Measurements from ENCODE around the gene SOAT1.

DNA sequence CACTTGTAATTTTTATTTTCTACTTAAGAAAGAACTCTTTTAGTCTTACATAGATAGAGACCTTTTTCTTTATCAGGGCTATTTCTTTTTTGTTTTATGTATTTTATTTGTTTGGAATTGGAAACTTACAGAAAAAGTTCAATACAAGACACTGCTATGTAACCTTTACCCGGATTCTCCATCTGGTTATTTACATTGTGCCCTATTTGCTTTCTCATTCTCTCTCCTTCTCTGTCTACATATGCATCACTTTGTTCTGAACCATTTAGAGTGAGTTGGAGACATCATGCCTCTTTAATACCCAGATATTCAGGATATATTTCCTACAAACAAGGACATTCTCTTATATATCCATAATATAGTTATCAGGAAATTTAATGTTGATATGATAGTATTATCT, 90.4 kb downstream of the SOAT1 start:
- TF ChIP-seq, protein P1, sequence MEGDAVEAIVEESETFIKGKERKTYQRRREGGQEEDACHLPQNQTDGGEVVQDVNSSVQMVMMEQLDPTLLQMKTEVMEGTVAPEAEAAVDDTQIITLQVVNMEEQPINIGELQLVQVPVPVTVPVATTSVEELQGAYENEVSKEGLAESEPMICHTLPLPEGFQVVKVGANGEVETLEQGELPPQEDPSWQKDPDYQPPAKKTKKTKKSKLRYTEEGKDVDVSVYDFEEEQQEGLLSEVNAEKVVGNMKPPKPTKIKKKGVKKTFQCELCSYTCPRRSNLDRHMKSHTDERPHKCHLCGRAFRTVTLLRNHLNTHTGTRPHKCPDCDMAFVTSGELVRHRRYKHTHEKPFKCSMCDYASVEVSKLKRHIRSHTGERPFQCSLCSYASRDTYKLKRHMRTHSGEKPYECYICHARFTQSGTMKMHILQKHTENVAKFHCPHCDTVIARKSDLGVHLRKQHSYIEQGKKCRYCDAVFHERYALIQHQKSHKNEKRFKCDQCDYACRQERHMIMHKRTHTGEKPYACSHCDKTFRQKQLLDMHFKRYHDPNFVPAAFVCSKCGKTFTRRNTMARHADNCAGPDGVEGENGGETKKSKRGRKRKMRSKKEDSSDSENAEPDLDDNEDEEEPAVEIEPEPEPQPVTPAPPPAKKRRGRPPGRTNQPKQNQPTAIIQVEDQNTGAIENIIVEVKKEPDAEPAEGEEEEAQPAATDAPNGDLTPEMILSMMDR (conservative IDR thresholded peaks at IDR 0.05 in 1 of 2, IDR thresholded peaks at IDR 0.05 in 1 of 2; ENCODE audit: extremely low read depth in 1 of 2, insufficient read depth in 1 of 2, low read depth in 1 of 2, low read length in 2 of 2), result no peak
- TF ChIP-seq EZH2 (IDR thresholded peaks at IDR 0.05; ENCODE audit: borderline replicate concordance, low read length), result no peak
